A549 treated with AZD2906 at 1 μM for 4 hours (cell line): ENCODE measurements around the gene IKZF4. TPM values are rescaled to one million over a fixed set of nuclear protein-coding genes. Genes with fewer than 3 reads are reported as not detected.

ENCODE experiments used
- total RNA-seq: library from RNA; stranded (reverse); fragments of 200-300 nt; extraction: Qiagen RNA extraction; gene quantifications from 5 replicates; pipeline ENCODE4 v1.2.3, GENCODE V29; 2022

Gene IKZF4
- 2.0 to 3.0 TPM (median 2.5 TPM) in 5 replicates for total RNA-seq

GRCh38 chr12:56020423-56021184 is at the start of gene IKZF4:
IKZF4 (plus strand) TSS chr12:56021043; CDS start chr12:56021494, 451 bp downstream.

GRCh38 chr12:55973599-55974307 is 47.1 kb upstream of the IKZF4 start, which contains the start of gene RAB5B:
RAB5B (plus strand) TSS chr12:55974078; CDS start chr12:55986961, 12,883 bp downstream.

GRCh38 chr12:55996715-55997534 is 23.9 kb upstream of the IKZF4 start, which contains the start of gene SUOX:
SUOX (plus strand) TSS chr12:55997276; CDS start chr12:56002222, 4,946 bp downstream.

GRCh38 chr12:56041552-56042429 is 20.9 kb downstream of the IKZF4 start, which contains the start of gene RPS26:
RPS26 (plus strand) TSS chr12:56041918; CDS start chr12:56042167, 249 bp downstream.

GRCh38 chr12:56079723-56080555 is 59.1 kb downstream of the IKZF4 start, which contains the start of gene ERBB3:
ERBB3 (plus strand) TSS chr12:56080165; CDS start chr12:56080301, 136 bp downstream.

Other genes with a start within 250 kb of the IKZF4 start
- 90.0 to 127 TPM (median 91.7 TPM) in 5 replicates for gene SARNP, start 203.3 kb upstream of the IKZF4 start, total RNA-seq
- gene ORMDL2, start 203.0 kb upstream of the IKZF4 start, total RNA-seq, result 67.3 to 104 TPM (median 102 TPM) in 5 replicates
- gene DNAJC14, start 191.5 kb upstream of the IKZF4 start, total RNA-seq, result 19.2 to 27.1 TPM (median 21.6 TPM) in 5 replicates
- 0.35 to 0.85 TPM (median 0.39 TPM) in 5 replicates for gene MMP19, start 178.1 kb upstream of the IKZF4 start, total RNA-seq
- gene PYM1, start 93.1 kb upstream of the IKZF4 start, total RNA-seq, result 40.4 to 44.4 TPM (median 41.2 TPM) in 5 replicates
- 17.8 to 23.2 TPM (median 20.7 TPM) in 5 replicates for gene DGKA, start 89.9 kb upstream of the IKZF4 start, total RNA-seq
- 0.70 to 1.5 TPM (median 1.1 TPM) in 5 replicates for gene PMEL, start 55.0 kb upstream of the IKZF4 start, total RNA-seq
- gene CDK2, start 54.2 kb upstream of the IKZF4 start, total RNA-seq, result 46.6 to 56.3 TPM (median 54.0 TPM) in 5 replicates
- gene RAB5B, start 47.0 kb upstream of the IKZF4 start, total RNA-seq, result 26.2 to 33.8 TPM (median 32.7 TPM) in 5 replicates
- 7.5 to 10.0 TPM (median 8.7 TPM) in 5 replicates for gene SUOX, start 23.8 kb upstream of the IKZF4 start, total RNA-seq
- 589 to 809 TPM (median 704 TPM) in 5 replicates for gene RPS26, start 20.9 kb downstream of the IKZF4 start, total RNA-seq
- 0.98 to 2.4 TPM (median 1.1 TPM) in 5 replicates for gene ERBB3, start 59.1 kb downstream of the IKZF4 start, total RNA-seq
- 263 to 349 TPM (median 284 TPM) in 5 replicates for gene PA2G4, start 83.5 kb downstream of the IKZF4 start, total RNA-seq
- 4,788 to 5,894 TPM (median 5,599 TPM) in 5 replicates for gene RPL41, start 95.6 kb downstream of the IKZF4 start, total RNA-seq
- gene ZC3H10, start 97.2 kb downstream of the IKZF4 start, total RNA-seq, result 2.6 to 4.1 TPM (median 2.8 TPM) in 5 replicates
- gene ESYT1, start 107.2 kb downstream of the IKZF4 start, total RNA-seq, result 59.6 to 64.9 TPM (median 64.2 TPM) in 5 replicates
- 69.1 to 84.7 TPM (median 80.8 TPM) in 5 replicates for gene MYL6B, start 131.5 kb downstream of the IKZF4 start, total RNA-seq
- gene MYL6, start 137.3 kb downstream of the IKZF4 start, total RNA-seq, result 2,187 to 2,775 TPM (median 2,288 TPM) in 5 replicates
- gene SMARCC2, start 168.4 kb downstream of the IKZF4 start, total RNA-seq, result 28.2 to 35.7 TPM (median 31.2 TPM) in 5 replicates
- gene RNF41, start 200.9 kb downstream of the IKZF4 start, total RNA-seq, result 21.7 to 26.5 TPM (median 25.1 TPM) in 5 replicates
- gene NABP2, start 203.3 kb downstream of the IKZF4 start, total RNA-seq, result 54.9 to 59.8 TPM (median 58.5 TPM) in 5 replicates
- 0.05 to 0.08 TPM in 2 of 5 replicates, not detected in the others for gene SLC39A5, start 209.0 kb downstream of the IKZF4 start, total RNA-seq
- 36.2 to 45.1 TPM (median 38.3 TPM) in 5 replicates for gene ANKRD52, start 237.3 kb downstream of the IKZF4 start, total RNA-seq
- 12.1 to 14.7 TPM (median 14.2 TPM) in 5 replicates for gene COQ10A, start 245.9 kb downstream of the IKZF4 start, total RNA-seq